ENCODE results near the gene RAB1B.

The RAB1B gene

DNA sequence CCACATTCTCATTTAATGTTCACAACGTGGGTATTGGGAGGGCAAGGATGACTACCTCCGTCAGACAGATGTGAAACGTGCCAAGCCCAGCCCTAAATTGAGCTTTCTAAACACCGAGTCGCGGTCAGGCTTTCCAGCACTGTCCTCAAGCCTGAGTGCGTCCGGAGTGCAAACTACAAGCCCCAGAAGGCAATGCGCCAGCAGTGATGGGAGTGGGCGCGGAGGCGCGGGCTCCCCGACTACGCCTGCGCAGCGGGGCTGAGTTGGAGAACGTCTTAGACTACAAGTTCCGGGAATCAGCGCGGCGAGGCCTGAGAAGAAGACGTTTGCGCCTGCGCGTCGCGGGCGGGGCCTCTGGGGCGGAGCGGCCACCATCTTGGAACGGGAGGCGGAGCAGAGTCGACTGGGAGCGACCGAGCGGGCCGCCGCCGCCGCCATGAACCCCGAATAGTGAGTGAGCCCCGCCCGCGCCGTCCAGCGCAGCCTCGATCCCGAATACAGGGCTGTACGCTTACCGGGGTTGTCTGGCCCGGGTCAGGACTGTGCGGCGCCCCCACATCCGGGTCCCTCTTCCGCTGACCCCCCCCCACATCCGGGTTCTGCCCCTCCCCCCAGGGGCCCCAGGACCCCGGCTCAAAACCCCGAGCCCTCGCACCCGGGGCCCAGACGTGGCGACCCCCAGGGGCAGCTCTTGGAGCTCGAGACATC lies at the start of gene RAB1B:
TSS of gene RAB1B (plus strand) at position 396 of the 708 bp plus-strand sequence. CDS start at position 437, 41 bp downstream.
- in situ Hi-C loops (cut with MboI; ENCODE audit: low sequenced_read_pairs, unreplicated experiment): no loop called here
- TF ChIP-seq, protein P1, sequence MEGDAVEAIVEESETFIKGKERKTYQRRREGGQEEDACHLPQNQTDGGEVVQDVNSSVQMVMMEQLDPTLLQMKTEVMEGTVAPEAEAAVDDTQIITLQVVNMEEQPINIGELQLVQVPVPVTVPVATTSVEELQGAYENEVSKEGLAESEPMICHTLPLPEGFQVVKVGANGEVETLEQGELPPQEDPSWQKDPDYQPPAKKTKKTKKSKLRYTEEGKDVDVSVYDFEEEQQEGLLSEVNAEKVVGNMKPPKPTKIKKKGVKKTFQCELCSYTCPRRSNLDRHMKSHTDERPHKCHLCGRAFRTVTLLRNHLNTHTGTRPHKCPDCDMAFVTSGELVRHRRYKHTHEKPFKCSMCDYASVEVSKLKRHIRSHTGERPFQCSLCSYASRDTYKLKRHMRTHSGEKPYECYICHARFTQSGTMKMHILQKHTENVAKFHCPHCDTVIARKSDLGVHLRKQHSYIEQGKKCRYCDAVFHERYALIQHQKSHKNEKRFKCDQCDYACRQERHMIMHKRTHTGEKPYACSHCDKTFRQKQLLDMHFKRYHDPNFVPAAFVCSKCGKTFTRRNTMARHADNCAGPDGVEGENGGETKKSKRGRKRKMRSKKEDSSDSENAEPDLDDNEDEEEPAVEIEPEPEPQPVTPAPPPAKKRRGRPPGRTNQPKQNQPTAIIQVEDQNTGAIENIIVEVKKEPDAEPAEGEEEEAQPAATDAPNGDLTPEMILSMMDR (IDR thresholded peaks at IDR 0.05; ENCODE audit: borderline replicate concordance, control extremely low read depth, extremely low read depth, insufficient read depth, missing control alignments): no peak
- peak; percentile 98 for DNase-seq (ENCODE audit: low spot score)

DNA sequence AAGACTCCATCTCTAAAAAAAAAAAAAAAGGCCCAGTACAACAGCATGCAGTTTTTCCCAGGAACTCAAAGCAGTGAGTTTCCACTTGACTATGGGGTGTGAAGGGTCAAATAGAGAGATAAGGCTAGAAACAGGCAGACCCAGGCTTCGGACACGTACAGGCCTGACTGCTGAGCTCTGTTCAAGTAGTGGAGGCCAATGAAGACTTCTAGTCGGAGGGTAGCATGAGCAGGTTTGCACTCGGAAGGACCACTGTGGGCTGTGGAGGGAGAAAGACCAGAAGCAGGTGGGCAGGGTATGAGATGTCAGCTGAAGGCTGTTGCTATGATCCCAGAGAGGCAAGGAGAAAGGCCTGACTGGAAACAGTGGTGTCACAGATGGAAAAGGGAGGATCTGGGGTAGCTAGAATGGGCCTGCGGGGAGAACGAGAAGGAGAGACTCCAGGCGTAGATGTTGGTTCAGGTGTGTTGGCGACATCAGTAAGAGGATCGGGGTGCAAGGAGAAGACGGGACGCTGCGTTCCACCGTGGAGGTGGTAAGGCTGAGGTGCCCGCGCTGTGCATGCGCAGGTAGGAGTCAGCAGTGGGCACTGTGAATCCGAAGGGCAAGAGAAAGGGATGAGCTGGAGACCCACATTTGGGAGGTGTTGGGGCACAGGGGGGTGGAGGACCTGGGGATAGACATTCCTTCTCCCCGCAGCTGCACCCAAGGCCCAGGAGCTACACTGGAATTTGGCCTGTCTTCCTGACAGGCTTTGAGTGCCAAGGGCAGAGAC lies 49.4 kb upstream of the RAB1B start:
- in situ Hi-C loops (cut with MboI; ENCODE audit: low sequenced_read_pairs, unreplicated experiment): no loop called here
- TF ChIP-seq, protein P1 (IDR thresholded peaks at IDR 0.05; ENCODE audit: borderline replicate concordance, control extremely low read depth, extremely low read depth, insufficient read depth, missing control alignments): no peak
- DNase-seq (ENCODE audit: low spot score): no peak

DNA sequence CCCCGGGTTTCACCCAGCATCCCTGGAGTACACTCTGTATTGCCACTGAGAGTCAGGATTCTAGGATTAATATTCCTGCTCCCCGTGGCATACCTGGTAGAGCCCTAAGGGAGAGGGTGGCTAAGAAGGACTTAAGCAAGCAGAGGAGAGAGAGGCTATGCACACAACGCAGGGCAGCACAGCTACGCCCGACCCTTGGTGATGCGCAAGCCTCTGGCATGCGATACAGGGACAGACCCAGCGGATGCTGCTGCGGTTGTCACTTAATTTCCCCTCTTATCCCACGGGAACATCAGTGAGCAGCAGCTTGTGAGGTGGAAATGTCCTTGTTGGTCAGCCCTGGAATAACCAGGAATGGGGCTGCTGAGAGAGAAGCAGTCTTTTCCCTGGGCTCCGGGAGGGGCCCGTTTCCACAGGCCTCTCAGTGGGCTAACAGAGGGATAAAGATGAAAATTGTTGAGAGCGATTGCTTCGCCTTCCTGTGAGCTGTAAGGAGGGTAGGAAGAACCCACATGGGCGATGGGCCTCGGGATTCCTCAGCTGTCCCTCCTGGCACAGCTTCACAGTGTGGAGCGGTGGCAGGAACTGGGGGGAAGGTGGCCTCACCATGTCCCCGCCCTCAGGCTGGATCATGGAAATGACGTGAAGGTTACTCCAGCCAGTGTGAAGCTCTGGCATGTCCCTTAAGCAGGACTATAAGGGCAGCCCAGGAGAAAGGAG lies 48.4 kb upstream of the RAB1B start:
- in situ Hi-C loops (cut with MboI; ENCODE audit: low sequenced_read_pairs, unreplicated experiment): no loop called here
- peak; percentile 5 for DNase-seq (ENCODE audit: low spot score)
- TF ChIP-seq, protein P1 (IDR thresholded peaks at IDR 0.05; ENCODE audit: borderline replicate concordance, control extremely low read depth, extremely low read depth, insufficient read depth, missing control alignments): no peak

DNA sequence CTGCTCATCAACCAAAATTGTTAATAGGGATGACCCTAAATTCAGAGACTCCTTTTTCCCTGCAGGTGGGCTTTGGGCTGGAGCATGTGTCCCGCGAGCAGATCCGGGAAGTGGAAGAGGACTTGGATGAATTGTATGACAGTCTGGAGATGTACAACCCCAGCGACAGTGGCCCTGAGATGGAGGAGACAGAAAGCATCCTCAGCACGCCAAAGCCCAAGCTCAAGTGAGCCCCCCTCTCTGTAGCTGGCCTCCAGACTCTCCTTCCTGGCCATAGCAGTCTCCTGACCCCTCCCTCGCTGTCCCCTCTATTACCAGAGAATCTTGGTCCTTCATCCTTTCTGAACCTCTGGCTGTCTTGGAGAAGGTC lies 47.9 kb upstream of the RAB1B start:
- TF ChIP-seq, protein P1 (IDR thresholded peaks at IDR 0.05; ENCODE audit: borderline replicate concordance, control extremely low read depth, extremely low read depth, insufficient read depth, missing control alignments): no peak
- no peak for DNase-seq (ENCODE audit: low spot score)
- in situ Hi-C loops (cut with MboI; ENCODE audit: low sequenced_read_pairs, unreplicated experiment): no loop called here

DNA sequence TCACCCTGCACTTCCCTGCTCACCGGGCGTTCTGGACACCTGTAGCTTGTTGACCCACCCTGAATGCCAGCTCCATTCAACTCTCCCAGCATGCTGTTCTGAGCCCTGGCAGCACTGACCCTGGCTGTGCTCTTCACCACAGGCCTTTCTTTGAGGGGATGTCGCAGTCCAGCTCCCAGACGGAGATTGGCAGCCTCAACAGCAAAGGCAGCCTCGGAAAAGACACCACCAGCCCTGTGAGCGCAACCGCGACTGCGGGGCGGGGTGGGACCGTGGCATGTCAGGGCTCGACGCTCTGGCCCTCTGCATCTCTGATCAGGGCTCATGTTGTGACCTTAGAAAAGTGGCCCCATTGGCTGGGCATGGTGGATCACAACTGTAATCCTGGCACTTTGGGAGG lies 47.4 kb upstream of the RAB1B start:
- TF ChIP-seq, protein P1 (IDR thresholded peaks at IDR 0.05; ENCODE audit: borderline replicate concordance, control extremely low read depth, extremely low read depth, insufficient read depth, missing control alignments): no peak
- DNase-seq (ENCODE audit: low spot score): peak; percentile 4
- in situ Hi-C loops (cut with MboI; ENCODE audit: low sequenced_read_pairs, unreplicated experiment): no loop called here

DNA sequence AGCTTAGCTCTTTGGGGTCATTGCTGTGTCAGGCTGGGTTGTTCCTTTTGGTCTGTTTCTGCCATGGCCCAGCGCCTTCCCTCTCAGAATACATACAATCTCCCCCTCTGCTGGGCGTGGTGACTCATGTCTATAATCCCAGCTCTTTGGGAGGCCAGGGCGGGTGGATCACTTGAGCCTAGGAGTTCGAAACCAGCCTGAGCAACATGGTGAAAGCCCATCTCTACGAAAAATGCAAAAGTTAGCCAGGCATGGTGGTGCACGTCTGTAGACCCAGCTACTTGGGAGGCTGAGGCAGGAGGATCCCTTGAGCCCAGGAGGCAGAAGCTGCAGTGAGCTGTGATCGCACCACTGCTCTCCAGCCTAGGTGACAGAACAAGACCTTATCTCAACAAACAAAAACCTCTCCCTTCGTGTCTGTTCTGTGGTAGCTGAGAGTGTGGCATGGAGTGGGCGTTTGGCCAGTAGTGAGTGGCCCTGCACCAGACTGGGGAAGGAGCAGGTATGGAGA lies 46.7 kb upstream of the RAB1B start:
- TF ChIP-seq, protein P1 (IDR thresholded peaks at IDR 0.05; ENCODE audit: borderline replicate concordance, control extremely low read depth, extremely low read depth, insufficient read depth, missing control alignments): peak; percentile 35
- in situ Hi-C loops (cut with MboI; ENCODE audit: low sequenced_read_pairs, unreplicated experiment): no loop called here
- peak; percentile 60 for DNase-seq (ENCODE audit: low spot score)
